Neural crest cell (in vitro differentiated cells): ENCODE results near the gene ABCA1. TPM values are rescaled to one million over a fixed set of nuclear protein-coding genes. Genes with fewer than 3 reads are reported as not detected.
"Not testable (repeated sequence)": the region's sequence is repeated elsewhere in the genome, so short reads cannot be mapped to it uniquely, and the experiment has no call there.

Experiments used
- DNase-seq: peaks from one replicate; pipeline ENCODE4 v3.0.0; 2021; ENCODE audit warnings: low read depth, mixed read lengths, low spot score
- H3K27ac Mint-ChIP-seq: one replicate; pipeline ENCODE4 v1.8.0; 2021; ENCODE audit warnings: mild to moderate bottlenecking, mixed read lengths; ENCODE audit not compliant: unreplicated experiment
- H3K27me3 Mint-ChIP-seq: 2 replicates; pipeline ENCODE4 v1.8.0; 2021; ENCODE audit warnings: low read depth, mild to moderate bottlenecking, mixed read lengths
- H3K36me3 Mint-ChIP-seq: 2 replicates; pipeline ENCODE4 v1.8.0; 2021; ENCODE audit warnings: low read depth, mild to moderate bottlenecking, mixed read lengths
- H3K4me1 Mint-ChIP-seq: 2 replicates; pipeline ENCODE4 v1.8.0; 2021; ENCODE audit warnings: mixed read lengths
- H3K4me3 Mint-ChIP-seq: one replicate; pipeline ENCODE4 v1.8.0; 2021; ENCODE audit warnings: mild to moderate bottlenecking, mixed read lengths
- H3K9me3 Mint-ChIP-seq: 2 replicates; pipeline ENCODE4 v1.8.0; 2021; ENCODE audit warnings: mixed read lengths
- total RNA-seq: library from RNA; stranded (reverse); gene quantifications from 2 replicates; pipeline ENCODE4 v1.2.1, GENCODE V29; 2021
- TF ChIP-seq, protein P1 (sequence below): fragments of 200-600 bp; sonication (generic); conservative IDR thresholded peaks from 2 replicates; pipeline ENCODE4 v1.5.0; 2021; ENCODE audit warnings: antibody characterized with exemption, mild to moderate bottlenecking

The ABCA1 gene
- total RNA-seq, 1 donor from 2014 or later, result 6.5 TPM

- TF ChIP-seq, protein P1, sequence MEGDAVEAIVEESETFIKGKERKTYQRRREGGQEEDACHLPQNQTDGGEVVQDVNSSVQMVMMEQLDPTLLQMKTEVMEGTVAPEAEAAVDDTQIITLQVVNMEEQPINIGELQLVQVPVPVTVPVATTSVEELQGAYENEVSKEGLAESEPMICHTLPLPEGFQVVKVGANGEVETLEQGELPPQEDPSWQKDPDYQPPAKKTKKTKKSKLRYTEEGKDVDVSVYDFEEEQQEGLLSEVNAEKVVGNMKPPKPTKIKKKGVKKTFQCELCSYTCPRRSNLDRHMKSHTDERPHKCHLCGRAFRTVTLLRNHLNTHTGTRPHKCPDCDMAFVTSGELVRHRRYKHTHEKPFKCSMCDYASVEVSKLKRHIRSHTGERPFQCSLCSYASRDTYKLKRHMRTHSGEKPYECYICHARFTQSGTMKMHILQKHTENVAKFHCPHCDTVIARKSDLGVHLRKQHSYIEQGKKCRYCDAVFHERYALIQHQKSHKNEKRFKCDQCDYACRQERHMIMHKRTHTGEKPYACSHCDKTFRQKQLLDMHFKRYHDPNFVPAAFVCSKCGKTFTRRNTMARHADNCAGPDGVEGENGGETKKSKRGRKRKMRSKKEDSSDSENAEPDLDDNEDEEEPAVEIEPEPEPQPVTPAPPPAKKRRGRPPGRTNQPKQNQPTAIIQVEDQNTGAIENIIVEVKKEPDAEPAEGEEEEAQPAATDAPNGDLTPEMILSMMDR, result no peak
- no peak overlapping the region for H3K27ac Mint-ChIP-seq
- no peaks in the 10 kb centered on the region for H3K36me3 Mint-ChIP-seq
- H3K4me1 Mint-ChIP-seq, result peaks cover 8% of the 10 kb centered on the region
- no peaks in the 10 kb centered on the region for H3K27me3 Mint-ChIP-seq
- no peak for DNase-seq
- no peaks in the 10 kb centered on the region for H3K9me3 Mint-ChIP-seq
- H3K4me3 Mint-ChIP-seq, result no peak overlapping the region
These were observed 16.4 kb upstream of the ABCA1 start for GRCh38 chr9:104944356-104944755.

DNA sequence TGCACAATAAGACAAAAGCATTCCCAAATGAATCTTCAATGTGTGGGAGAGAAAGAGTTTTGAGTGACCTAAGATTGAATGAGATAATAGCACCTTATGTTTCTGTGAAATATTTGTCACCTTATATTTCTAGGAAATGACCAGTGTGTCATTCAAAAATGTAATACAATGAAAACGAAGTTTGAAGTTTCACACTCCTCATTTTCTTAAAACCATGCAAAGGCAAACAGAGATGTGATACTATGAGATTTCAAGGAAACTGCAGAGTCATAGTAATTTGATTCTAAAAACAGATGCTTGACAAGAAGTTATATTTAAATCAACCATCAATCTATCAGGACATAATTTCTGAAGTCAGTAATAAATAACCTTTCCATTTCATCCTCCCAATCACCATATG, 13.6 kb upstream of the ABCA1 start:
- TF ChIP-seq, protein P1, result no peak
- H3K27me3 Mint-ChIP-seq, result no peaks in the 10 kb centered on the region
- no peaks in the 10 kb centered on the region for H3K9me3 Mint-ChIP-seq
- no peak overlapping the region for H3K4me3 Mint-ChIP-seq
- H3K36me3 Mint-ChIP-seq, result no peaks in the 10 kb centered on the region
- peak overlapping the region; percentile 14 for H3K27ac Mint-ChIP-seq
- no peak for DNase-seq
- H3K4me1 Mint-ChIP-seq, result peaks cover 12% of the 10 kb centered on the region

DNA sequence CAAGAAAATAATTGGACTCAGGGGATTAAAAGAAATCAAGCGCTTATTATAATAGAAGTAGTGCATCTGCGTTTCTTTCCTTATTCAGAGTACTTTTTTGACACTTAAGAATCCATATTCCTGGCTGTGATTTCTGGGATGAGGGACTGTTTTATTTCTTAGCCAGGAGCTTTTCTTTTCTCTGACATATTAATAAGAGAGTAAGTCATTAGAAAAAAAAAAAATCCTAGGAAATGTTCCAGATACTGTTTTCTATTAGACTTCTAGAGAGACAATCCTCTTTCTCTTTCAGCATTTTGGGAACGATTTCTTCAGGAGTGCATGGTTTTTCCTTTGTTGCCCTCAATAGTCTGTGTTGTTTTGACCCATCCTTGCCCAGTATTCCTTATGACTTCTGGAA, 8.3 kb upstream of the ABCA1 start:
- Mint-ChIP-seq H3K9me3 (no peaks in the 10 kb centered on the region), H3K27ac (no peak overlapping the region), H3K27me3 (no peaks in the 10 kb centered on the region), H3K4me1 (peaks cover 37% of the 10 kb centered on the region), H3K4me3 (no peak overlapping the region), H3K36me3 (no peaks in the 10 kb centered on the region)
- DNase-seq, result no peak
- TF ChIP-seq, protein P1, result no peak

- H3K4me1 Mint-ChIP-seq, result peaks cover 34% of the 10 kb centered on the region
- H3K4me3 Mint-ChIP-seq, H3K27ac Mint-ChIP-seq, H3K27me3 Mint-ChIP-seq, H3K36me3 Mint-ChIP-seq, H3K9me3 Mint-ChIP-seq, DNase-seq: not testable (repeated sequence)
These were observed 7.5 kb upstream of the ABCA1 start for GRCh38 chr9:104935501-104935810.

- no peak for DNase-seq
- Mint-ChIP-seq H3K27me3 (no peaks in the 10 kb centered on the region), H3K27ac (no peak overlapping the region), H3K4me1 (peaks cover 34% of the 10 kb centered on the region), H3K9me3 (no peaks in the 10 kb centered on the region), H3K4me3 (no peak overlapping the region), H3K36me3 (no peaks in the 10 kb centered on the region)
- TF ChIP-seq, protein P1, result no peak
These were observed 6.9 kb upstream of the ABCA1 start for GRCh38 chr9:104934691-104935500.

- peaks cover 46% of the 10 kb centered on the region for H3K4me1 Mint-ChIP-seq
- not testable (repeated sequence) for H3K27me3 Mint-ChIP-seq, H3K36me3 Mint-ChIP-seq, H3K27ac Mint-ChIP-seq, H3K4me3 Mint-ChIP-seq, H3K9me3 Mint-ChIP-seq, DNase-seq
These were observed 5.1 kb upstream of the ABCA1 start for GRCh38 chr9:104933091-104933490.
